H9 (cell line): ENCODE data around the gene NAPA. TPM values are rescaled to one million over a fixed set of nuclear protein-coding genes. Genes with fewer than 3 reads are reported as not detected.

Experiments
- DNase-seq: peaks from one replicate; pipeline ENCODE4 v3.0.0-alpha.2; 2017
- H2AFZ ChIP-seq: one replicate; pipeline ENCODE4 v1.6.1; 2013; ENCODE audit warnings: mild to moderate bottlenecking, low read length, control low read depth, moderate library complexity
- H2AK5ac ChIP-seq: 2 replicates; pipeline ENCODE4 v1.6.1; 2013; ENCODE audit warnings: low read length, control low read depth, mixed read lengths; ENCODE audit not compliant: insufficient read length
- H2BK120ac ChIP-seq: one replicate; pipeline ENCODE4 v1.6.1; 2013; ENCODE audit warnings: low read depth, mild to moderate bottlenecking, low read length, control low read depth, inconsistent platforms; ENCODE audit not compliant: poor library complexity, severe bottlenecking
- H2BK12ac ChIP-seq: 2 replicates; pipeline ENCODE4 v1.6.1; 2013; ENCODE audit warnings: low read length, control low read depth, mixed read lengths, low read depth; ENCODE audit not compliant: insufficient read length
- H2BK15ac ChIP-seq: 2 replicates; pipeline ENCODE4 v1.6.1; 2013; ENCODE audit warnings: low read depth, low read length, control low read depth
- H2BK20ac ChIP-seq: one replicate; pipeline ENCODE4 v1.6.1; 2013; ENCODE audit warnings: low read depth, mild to moderate bottlenecking, low read length, control low read depth, inconsistent platforms; ENCODE audit not compliant: poor library complexity, severe bottlenecking
- H2BK5ac ChIP-seq: 2 replicates; pipeline ENCODE4 v1.6.1; 2013; ENCODE audit warnings: low read length, control low read depth, mixed read lengths; ENCODE audit not compliant: insufficient read length
- H3K14ac ChIP-seq: 2 replicates; pipeline ENCODE4 v1.6.1; 2013; ENCODE audit warnings: low read length, control low read depth; ENCODE audit not compliant: insufficient read depth
- H3K18ac ChIP-seq: 2 replicates; pipeline ENCODE4 v1.6.1; 2013; ENCODE audit warnings: low read depth, mild to moderate bottlenecking, mixed read lengths, low read length, control low read depth; ENCODE audit not compliant: insufficient read length
- H3K23ac ChIP-seq: 2 replicates; pipeline ENCODE4 v1.6.1; 2013; ENCODE audit warnings: low read length, control low read depth, mixed read lengths, low read depth; ENCODE audit not compliant: insufficient read length
- H3K23me2 ChIP-seq: 2 replicates; pipeline ENCODE4 v1.6.1; 2013; ENCODE audit warnings: low read depth, mild to moderate bottlenecking, mixed read lengths, low read length, control low read depth; ENCODE audit not compliant: insufficient read length, poor library complexity, severe bottlenecking
- H3K27ac ChIP-seq: 2 replicates; pipeline ENCODE4 v1.5.1; 2013; ENCODE audit warnings: low read length, control low read depth, mixed read lengths, low read depth; ENCODE audit not compliant: insufficient read length
- H3K27me3 ChIP-seq: 2 replicates; pipeline ENCODE4 v1.6.1; 2013; ENCODE audit warnings: low read length, control low read depth, inconsistent platforms; ENCODE audit not compliant: insufficient read depth
- H3K4ac ChIP-seq: 2 replicates; pipeline ENCODE4 v1.6.1; 2013; ENCODE audit warnings: low read depth, mild to moderate bottlenecking, control low read depth, inconsistent platforms, low read length, moderate library complexity
- H3K4me1 ChIP-seq: 2 replicates; pipeline ENCODE4 v1.6.1; 2013; ENCODE audit warnings: low read length, control low read depth, inconsistent platforms; ENCODE audit not compliant: insufficient read depth
- H3K4me2 ChIP-seq: 2 replicates; pipeline ENCODE4 v1.6.1; 2013; ENCODE audit warnings: low read length, control low read depth, mixed read lengths; ENCODE audit not compliant: insufficient read length, insufficient read depth
- H3K56ac ChIP-seq: 2 replicates; pipeline ENCODE4 v1.6.1; 2013; ENCODE audit warnings: low read depth, mild to moderate bottlenecking, mixed read lengths, low read length, control low read depth; ENCODE audit not compliant: insufficient read length
- H3K79me1 ChIP-seq: 2 replicates; pipeline ENCODE4 v1.6.1; 2013; ENCODE audit warnings: low read depth, mild to moderate bottlenecking, moderate library complexity, low read length, control low read depth, inconsistent platforms; ENCODE audit not compliant: insufficient read depth, poor library complexity, severe bottlenecking
- H3K79me2 ChIP-seq: 2 replicates; pipeline ENCODE4 v1.6.1; 2013; ENCODE audit warnings: low read length, control low read depth, inconsistent platforms; ENCODE audit not compliant: insufficient read depth
- H3K9ac ChIP-seq: 2 replicates; pipeline ENCODE4 v1.6.1; 2013; ENCODE audit warnings: low read length, control low read depth, mixed read lengths; ENCODE audit not compliant: insufficient read length; ENCODE audit errors: extremely low read depth
- H3K9me3 ChIP-seq: one replicate; pipeline ENCODE4 v1.6.1; 2013; ENCODE audit warnings: low read depth, low read length, inconsistent platforms; ENCODE audit not compliant: control insufficient read depth
- H3T11ph ChIP-seq: one replicate; pipeline ENCODE4 v1.6.1; 2013; ENCODE audit warnings: mild to moderate bottlenecking, low read length, control low read depth, inconsistent platforms
- H4K20me1 ChIP-seq: one replicate; pipeline ENCODE4 v1.6.1; 2013; ENCODE audit not compliant: control insufficient read depth, insufficient read length, insufficient read depth
- H4K5ac ChIP-seq: 2 replicates; pipeline ENCODE4 v1.6.1; 2013; ENCODE audit warnings: low read depth, mild to moderate bottlenecking, mixed read lengths, low read length, control low read depth; ENCODE audit not compliant: insufficient read length
- H4K8ac ChIP-seq: replicated peaks from 2 replicates; pipeline ENCODE4 v1.6.1; 2013; ENCODE audit warnings: low read length, control low read depth, mixed read lengths, low read depth; ENCODE audit not compliant: insufficient read length
- H4K91ac ChIP-seq: 2 replicates; pipeline ENCODE4 v1.6.1; 2013; ENCODE audit warnings: low read depth, mild to moderate bottlenecking, moderate library complexity, mixed read lengths, low read length, control low read depth; ENCODE audit not compliant: insufficient read length
- H3K27ac Mint-ChIP-seq, 3 experiments: 2 replicates in 2 of 3; 3 replicates in 1 of 3; pipeline ENCODE4 v1.8.0; 2020 to 2021; ENCODE audit warnings: mixed read lengths in 3 of 3, mild to moderate bottlenecking in 1 of 3, moderate library complexity in 1 of 3
- H3K27me3 Mint-ChIP-seq: 2 replicates; pipeline ENCODE4 v1.8.0; 2021; ENCODE audit warnings: low read depth, mild to moderate bottlenecking, moderate library complexity, mixed read lengths
- H3K36me3 Mint-ChIP-seq, 3 experiments: 2 replicates in 2 of 3; 3 replicates in 1 of 3; pipeline ENCODE4 v1.8.0; 2020 to 2021; ENCODE audit warnings: low read depth in 3 of 3, mixed read lengths in 3 of 3; ENCODE audit not compliant: insufficient read depth in 1 of 3
- H3K4me1 Mint-ChIP-seq, 2 experiments: 2 replicates each; pipeline ENCODE4 v1.8.0; 2020; ENCODE audit warnings: mixed read lengths in 2 of 2
- H3K4me3 Mint-ChIP-seq, 2 experiments: 2 replicates in 1 of 2; 3 replicates in 1 of 2; pipeline ENCODE4 v1.8.0; 2020 to 2021; ENCODE audit warnings: mild to moderate bottlenecking in 2 of 2, mixed read lengths in 2 of 2, moderate library complexity in 1 of 2
- H3K9me3 Mint-ChIP-seq, 2 experiments: 2 replicates in 1 of 2; 3 replicates in 1 of 2; pipeline ENCODE4 v1.8.0; 2020; ENCODE audit warnings: mild to moderate bottlenecking in 2 of 2, mixed read lengths in 2 of 2, moderate library complexity in 1 of 2
- CTCF ChIP-seq: fragments of 200-600 bp; sonication (generic); conservative IDR thresholded peaks from 3 replicates; pipeline ENCODE4 v1.8.0; 2021; ENCODE audit warnings: antibody characterized with exemption, mild to moderate bottlenecking
- WGBS: extraction: QIAGEN DNeasy Blood & Tissue Kit; methylation state at CpG from one replicate; pipeline ENCODE4 v1.1.7; 2013; ENCODE audit warnings: missing lambda C conversion rate, low lambda C conversion rate, mixed read lengths; ENCODE audit not compliant: insufficient read length; ENCODE audit errors: extremely low coverage; 5-methylcytosine and 5-hydroxymethylcytosine counted together
- total RNA-seq: library from RNA; stranded (reverse); gene quantifications from 2 replicates; pipeline ENCODE4 v1.2.1, GENCODE V29; 2021

The NAPA gene
- total RNA-seq, 1 experiment from 2014 or later, result 62.8 TPM

- no peak overlapping the region; a peak in 2 of 5 replicates for H3K4me3 Mint-ChIP-seq
- H3K36me3 Mint-ChIP-seq, result no peaks in the 10 kb centered on the region; a peak in 1 of 7 replicates
- H4K5ac ChIP-seq, result no peak overlapping the region
- peaks cover 60% of the 10 kb centered on the region for H3K27me3 Mint-ChIP-seq
- no peaks in the 10 kb centered on the region; a peak in 3 of 5 replicates for H3K9me3 Mint-ChIP-seq
- peaks cover 13% of the 10 kb centered on the region for H3K23me2 ChIP-seq
- H3K4me2 ChIP-seq, result no peak overlapping the region
- no peak overlapping the region for H3K27ac ChIP-seq
- no peak overlapping the region for H2BK12ac ChIP-seq
- no peak overlapping the region for H2BK20ac ChIP-seq
- H3K79me2 ChIP-seq, result no peaks in the 10 kb centered on the region
- no peaks in the 10 kb centered on the region for H3K9me3 ChIP-seq
- no peak overlapping the region for H2BK120ac ChIP-seq
- no peak overlapping the region for H4K8ac ChIP-seq
- TF ChIP-seq CTCF, result no peak
- no peak overlapping the region for H3K56ac ChIP-seq
- H4K91ac ChIP-seq, result no peak overlapping the region
- no peaks in the 10 kb centered on the region; the same call in 1 of the 2 replicates for H3K27me3 ChIP-seq
- peak; percentile 64 for DNase-seq
- no peak overlapping the region for H3K23ac ChIP-seq
- H3K79me1 ChIP-seq, result no peaks in the 10 kb centered on the region
- H3K9ac ChIP-seq, result no peak overlapping the region
- WGBS, result no CpG with 5 or more reads among the region's 22 CpGs
- no peak overlapping the region for H3K14ac ChIP-seq
- H2BK5ac ChIP-seq, result no peak overlapping the region
- H3T11ph ChIP-seq, result no peak overlapping the region
- H3K4ac ChIP-seq, result no peak overlapping the region
- H4K20me1 ChIP-seq, result no peaks in the 10 kb centered on the region
- H3K4me1 ChIP-seq, result peaks cover 10% of the 10 kb centered on the region; the same call in 1 of the 2 replicates
- H2AFZ ChIP-seq, result no peak overlapping the region
- H2AK5ac ChIP-seq, result no peak overlapping the region
- no peak overlapping the region for H3K18ac ChIP-seq
- no peak overlapping the region; a peak in 1 of 7 replicates for H3K27ac Mint-ChIP-seq
- no peak overlapping the region for H2BK15ac ChIP-seq
- peaks cover 34 to 41% of the 10 kb centered on the region in 2 experiments for H3K4me1 Mint-ChIP-seq
Observed at GRCh38 chr19:47444388-47444821, 70.5 kb downstream of the NAPA start.
